ENCODE results near the gene CDH23.

Gene CDH23

DNA sequence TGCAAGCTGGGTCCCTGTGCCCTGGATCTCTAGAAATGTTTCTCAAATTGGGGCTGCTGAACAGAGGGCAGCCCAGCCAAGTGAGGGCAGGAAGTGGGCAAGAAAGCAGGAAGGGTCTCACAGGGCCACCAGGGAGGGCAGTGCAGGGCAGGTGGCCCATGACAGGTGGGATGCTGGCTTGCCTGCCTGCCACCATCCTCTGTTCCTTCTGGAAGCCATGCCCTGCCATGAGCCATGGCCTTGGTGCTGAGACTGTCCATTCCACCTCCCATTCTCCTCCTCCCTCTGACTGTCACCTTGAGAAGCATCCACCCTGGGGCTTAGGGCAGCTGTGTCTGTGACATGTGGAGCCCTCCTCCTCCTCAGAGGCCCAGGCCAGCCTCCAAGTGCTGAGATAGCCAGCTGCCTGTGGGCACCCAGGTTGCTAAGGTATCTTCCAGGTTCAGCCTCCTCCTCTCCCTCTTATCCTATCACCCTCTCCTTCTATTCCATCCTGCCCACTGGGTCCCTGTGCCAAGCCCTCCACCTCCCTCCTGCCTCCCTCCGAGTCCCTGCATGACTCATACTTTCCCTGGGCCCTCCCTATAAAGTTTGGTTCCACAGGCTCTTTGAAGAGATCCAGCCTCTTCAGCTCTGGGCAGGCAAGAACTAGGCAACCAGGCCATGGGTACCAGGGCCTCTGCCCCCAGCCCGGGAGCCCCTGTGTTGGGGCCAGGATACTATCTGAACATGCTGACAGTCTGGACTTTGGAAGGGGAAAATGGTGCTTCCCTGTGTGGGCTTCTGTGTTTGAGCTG is 375.3 kb downstream of the CDH23 start:
- TF ChIP-seq, protein P1, sequence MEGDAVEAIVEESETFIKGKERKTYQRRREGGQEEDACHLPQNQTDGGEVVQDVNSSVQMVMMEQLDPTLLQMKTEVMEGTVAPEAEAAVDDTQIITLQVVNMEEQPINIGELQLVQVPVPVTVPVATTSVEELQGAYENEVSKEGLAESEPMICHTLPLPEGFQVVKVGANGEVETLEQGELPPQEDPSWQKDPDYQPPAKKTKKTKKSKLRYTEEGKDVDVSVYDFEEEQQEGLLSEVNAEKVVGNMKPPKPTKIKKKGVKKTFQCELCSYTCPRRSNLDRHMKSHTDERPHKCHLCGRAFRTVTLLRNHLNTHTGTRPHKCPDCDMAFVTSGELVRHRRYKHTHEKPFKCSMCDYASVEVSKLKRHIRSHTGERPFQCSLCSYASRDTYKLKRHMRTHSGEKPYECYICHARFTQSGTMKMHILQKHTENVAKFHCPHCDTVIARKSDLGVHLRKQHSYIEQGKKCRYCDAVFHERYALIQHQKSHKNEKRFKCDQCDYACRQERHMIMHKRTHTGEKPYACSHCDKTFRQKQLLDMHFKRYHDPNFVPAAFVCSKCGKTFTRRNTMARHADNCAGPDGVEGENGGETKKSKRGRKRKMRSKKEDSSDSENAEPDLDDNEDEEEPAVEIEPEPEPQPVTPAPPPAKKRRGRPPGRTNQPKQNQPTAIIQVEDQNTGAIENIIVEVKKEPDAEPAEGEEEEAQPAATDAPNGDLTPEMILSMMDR (IDR thresholded peaks at IDR 0.05; ENCODE audit: control insufficient read depth, insufficient read depth, low read depth, low read length, missing control alignments), result no peak
- H3K4me3 ChIP-seq (ENCODE audit: control insufficient read depth, low read depth, low read length), result peak overlapping the region; percentile 73
- peak; percentile 47 for DNase-seq (ENCODE audit: low read depth)

DNA sequence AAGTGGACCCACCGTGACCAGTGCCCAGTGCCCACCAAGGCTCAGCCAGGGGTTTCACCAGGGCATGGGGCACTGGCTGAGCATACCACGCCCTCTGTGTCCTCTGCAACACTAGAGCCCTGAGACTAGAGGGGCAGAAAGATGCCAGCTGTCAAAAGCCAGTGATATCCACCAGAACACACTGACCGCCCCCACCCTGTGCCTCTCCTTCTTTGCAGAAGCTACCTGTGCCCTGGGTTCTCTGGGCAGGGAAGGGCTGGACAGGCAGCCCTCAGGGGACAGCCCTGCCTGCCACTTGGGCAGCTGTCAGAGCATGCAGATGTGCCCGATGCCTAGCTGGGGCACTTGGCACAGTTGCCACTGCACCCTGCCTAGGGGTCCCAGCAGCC is 376.1 kb downstream of the CDH23 start:
- TF ChIP-seq, protein P1 (IDR thresholded peaks at IDR 0.05; ENCODE audit: control insufficient read depth, insufficient read depth, low read depth, low read length, missing control alignments), result no peak
- H3K4me3 ChIP-seq (ENCODE audit: control insufficient read depth, low read depth, low read length), result peak overlapping the region; percentile 73
- DNase-seq (ENCODE audit: low read depth), result no peak

DNA sequence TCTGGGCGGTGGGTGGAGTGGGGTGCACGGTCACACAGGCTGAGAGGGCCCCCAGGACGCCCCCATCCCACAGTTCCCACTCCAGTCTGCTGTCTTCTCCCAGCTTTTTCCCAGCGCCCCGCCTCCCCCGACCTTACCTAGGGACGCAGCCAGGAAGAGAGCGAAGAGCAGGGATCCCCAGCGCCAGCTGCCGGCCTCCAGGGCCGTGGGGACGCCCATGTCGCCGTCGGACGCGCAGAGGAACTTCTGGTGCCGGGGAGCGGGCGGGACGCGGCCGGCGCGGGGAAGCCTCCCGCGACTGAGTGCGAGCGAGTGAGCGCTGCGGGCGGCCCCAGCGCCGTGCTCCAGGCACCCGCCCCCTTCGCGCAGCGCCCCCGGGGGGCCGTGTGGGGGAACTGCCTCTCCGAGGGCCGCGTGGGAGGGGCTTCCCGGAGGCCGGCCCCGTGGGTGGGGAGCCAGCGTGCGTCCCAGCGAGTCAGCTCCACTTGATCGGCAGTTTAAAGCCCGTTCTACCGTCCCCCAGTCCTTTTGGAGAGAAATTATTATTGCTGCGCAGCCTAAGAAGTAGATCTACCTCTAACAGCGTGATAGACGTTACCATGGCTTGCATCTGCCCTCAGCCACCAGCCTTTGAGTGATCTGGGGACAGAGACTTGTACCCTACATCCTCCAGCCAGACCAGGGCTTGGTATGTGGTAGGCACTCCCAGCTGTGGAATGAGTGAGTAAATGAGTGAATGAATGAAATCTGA is 376.7 kb downstream of the CDH23 start, which contains the start of gene VSIR:
Gene VSIR (minus strand): TSS at position 300 of the 751 bp plus-strand sequence. CDS start 81 bp downstream, at position 219.
- TF ChIP-seq, protein P1 (IDR thresholded peaks at IDR 0.05; ENCODE audit: control insufficient read depth, insufficient read depth, low read depth, low read length, missing control alignments), result peak; percentile 67
- peak within 1 kb of the TSS; percentile 73 for H3K4me3 ChIP-seq (ENCODE audit: control insufficient read depth, low read depth, low read length)
- DNase-seq (ENCODE audit: low read depth), result peak; percentile 27

DNA sequence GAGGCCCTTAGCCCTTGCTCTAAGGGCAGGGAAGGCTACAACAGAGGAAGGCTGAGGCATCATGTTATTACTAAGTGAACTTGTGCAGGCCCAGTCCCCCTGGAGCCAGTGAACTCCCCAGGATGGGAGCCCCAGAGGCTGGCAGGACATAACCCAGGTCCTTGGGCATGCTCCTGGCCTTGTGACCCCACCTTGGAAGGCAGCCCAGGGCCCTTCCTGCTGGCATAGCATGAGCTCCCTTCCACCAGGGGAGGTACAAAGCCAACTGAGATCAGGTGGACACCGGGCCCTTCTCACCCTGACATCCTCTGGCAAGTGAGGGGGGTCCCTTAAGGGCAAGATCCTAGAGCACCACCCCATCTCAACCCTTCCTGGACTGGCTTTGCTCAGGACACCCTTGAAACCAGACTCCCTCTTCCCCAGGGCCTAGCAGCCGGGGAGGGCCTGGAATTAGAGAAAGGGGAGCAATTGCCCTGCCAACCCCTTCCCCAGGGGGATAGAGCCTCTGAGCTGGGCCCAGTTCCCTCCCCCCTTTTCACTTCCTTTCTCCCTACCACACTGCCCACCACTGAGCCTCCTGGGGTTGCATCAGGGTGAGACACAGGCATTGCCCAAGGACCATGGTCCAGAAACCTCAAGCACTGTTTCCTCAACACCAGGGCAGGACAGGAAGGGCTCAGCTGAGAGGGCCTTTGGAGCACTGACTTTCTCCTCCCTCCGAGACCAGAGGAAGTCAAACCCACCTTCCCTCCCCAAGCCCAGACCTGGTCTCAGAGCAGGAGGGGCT is 378.4 kb downstream of the CDH23 start:
- no peak overlapping the region for H3K4me3 ChIP-seq (ENCODE audit: control insufficient read depth, low read depth, low read length)
- DNase-seq (ENCODE audit: low read depth), result no peak
- TF ChIP-seq, protein P1 (IDR thresholded peaks at IDR 0.05; ENCODE audit: control insufficient read depth, insufficient read depth, low read depth, low read length, missing control alignments), result no peak

DNA sequence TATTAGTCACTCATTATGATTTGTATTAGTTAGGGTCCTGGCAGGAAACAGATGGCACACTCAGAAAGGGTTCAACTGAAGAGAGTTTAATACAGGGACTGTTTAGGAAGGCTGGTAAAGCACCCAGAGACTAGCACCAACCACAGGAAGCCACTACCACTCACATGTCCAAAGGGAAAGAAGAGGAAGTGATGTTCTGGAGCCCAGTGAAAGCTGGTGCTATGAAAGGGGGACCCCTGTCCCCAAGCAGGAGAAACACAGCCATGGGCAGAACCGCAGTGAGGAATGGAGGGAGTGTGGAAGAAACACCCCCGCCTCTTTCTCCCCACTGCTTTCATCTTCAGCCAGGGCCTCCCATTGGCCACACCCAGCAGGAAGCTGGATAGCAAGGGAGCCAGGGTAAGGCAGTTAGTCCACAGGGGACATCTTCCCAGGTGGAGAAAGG is 379.8 kb downstream of the CDH23 start:
- DNase-seq (ENCODE audit: low read depth), result no peak
- H3K4me3 ChIP-seq (ENCODE audit: control insufficient read depth, low read depth, low read length), result no peak overlapping the region
- TF ChIP-seq, protein P1 (IDR thresholded peaks at IDR 0.05; ENCODE audit: control insufficient read depth, insufficient read depth, low read depth, low read length, missing control alignments), result no peak
